Mononuclear cell (primary cell): Measurements from ENCODE around the gene SPTLC3. TPM values are rescaled to one million over a fixed set of nuclear protein-coding genes. Genes with fewer than 3 reads are reported as not detected.

Experiments
- H3K27me3 ChIP-seq: 2 replicates; pipeline ENCODE4 v1.6.0; 2011; ENCODE audit warnings: low read length, control low read depth; ENCODE audit not compliant: insufficient read depth
- H3K4me1 ChIP-seq: 2 replicates; pipeline ENCODE4 v1.5.1; 2011; ENCODE audit warnings: mild to moderate bottlenecking, low read length, control low read depth; ENCODE audit not compliant: insufficient read depth
- H3K4me3 ChIP-seq: 2 replicates; pipeline ENCODE4 v1.5.1; 2011; ENCODE audit warnings: mild to moderate bottlenecking, low read length, moderate library complexity
- H3K9me3 ChIP-seq: 2 replicates; pipeline ENCODE4 v1.5.1; 2011; ENCODE audit warnings: low read depth, mild to moderate bottlenecking, control low read depth, low read length
- total RNA-seq: library from RNA; depleted of rRNA; stranded (reverse); fragments of >200 nt; gene quantifications from one replicate; pipeline ENCODE4 v1.2.3, GENCODE V29; 2012

The SPTLC3 gene
- total RNA-seq: 1.0 TPM

- Histone ChIP-seq H3K4me1 (peaks cover 14% of the 10 kb centered on the region), H3K9me3 (no peaks in the 10 kb centered on the region), H3K27me3 (no peaks in the 10 kb centered on the region), H3K4me3 (no peak within 1 kb of the TSS)
Observed at GRCh38 chr20:13008761-13009681, at the start of gene SPTLC3. Gene SPTLC3 (plus strand): TSS chr20:13008972. CDS start chr20:13009268, 296 bp downstream.

GRCh38 chr20:12961725-12962124 lies 47.0 kb upstream of the SPTLC3 start:
- Histone ChIP-seq H3K4me3 (no peak overlapping the region), H3K27me3 (no peaks in the 10 kb centered on the region), H3K4me1 (no peaks in the 10 kb centered on the region), H3K9me3 (no peaks in the 10 kb centered on the region)

GRCh38 chr20:12962895-12963294 lies 45.9 kb upstream of the SPTLC3 start:
- no peak overlapping the region for H3K4me3 ChIP-seq
- no peaks in the 10 kb centered on the region for H3K4me1 ChIP-seq
- no peaks in the 10 kb centered on the region for H3K9me3 ChIP-seq
- no peaks in the 10 kb centered on the region for H3K27me3 ChIP-seq

GRCh38 chr20:12963416-12963815 lies 45.4 kb upstream of the SPTLC3 start:
- Histone ChIP-seq H3K4me3 (no peak overlapping the region), H3K9me3 (no peaks in the 10 kb centered on the region), H3K4me1 (no peaks in the 10 kb centered on the region), H3K27me3 (no peaks in the 10 kb centered on the region)

- H3K27me3 ChIP-seq: no peaks in the 10 kb centered on the region
Observed at GRCh38 chr20:12965212-12965869, 43.4 kb upstream of the SPTLC3 start.

GRCh38 chr20:12965870-12966251 lies 42.9 kb upstream of the SPTLC3 start:
- Histone ChIP-seq H3K4me1 (no peaks in the 10 kb centered on the region), H3K4me3 (no peak overlapping the region), H3K9me3 (no peaks in the 10 kb centered on the region), H3K27me3 (no peaks in the 10 kb centered on the region)

More at GRCh38 chr20:12965212-12965869, 43.4 kb upstream of the SPTLC3 start:
- no peaks in the 10 kb centered on the region for H3K4me1 ChIP-seq
- no peak overlapping the region for H3K4me3 ChIP-seq
- no peaks in the 10 kb centered on the region for H3K9me3 ChIP-seq

GRCh38 chr20:12966468-12967085 lies 42.2 kb upstream of the SPTLC3 start:
- no peak overlapping the region for H3K4me3 ChIP-seq
- no peaks in the 10 kb centered on the region for H3K27me3 ChIP-seq
- H3K9me3 ChIP-seq: no peaks in the 10 kb centered on the region
- no peaks in the 10 kb centered on the region for H3K4me1 ChIP-seq

GRCh38 chr20:12967932-12968331 lies 40.8 kb upstream of the SPTLC3 start:
- no peaks in the 10 kb centered on the region for H3K4me1 ChIP-seq
- H3K9me3 ChIP-seq: no peaks in the 10 kb centered on the region
- no peaks in the 10 kb centered on the region for H3K27me3 ChIP-seq
- no peak overlapping the region for H3K4me3 ChIP-seq

GRCh38 chr20:12968472-12968871 lies 40.3 kb upstream of the SPTLC3 start:
- no peaks in the 10 kb centered on the region for H3K4me1 ChIP-seq
- no peak overlapping the region for H3K4me3 ChIP-seq
- no peaks in the 10 kb centered on the region for H3K27me3 ChIP-seq
- no peaks in the 10 kb centered on the region for H3K9me3 ChIP-seq

GRCh38 chr20:12969071-12969669 lies 39.6 kb upstream of the SPTLC3 start:
- no peaks in the 10 kb centered on the region for H3K27me3 ChIP-seq
- H3K9me3 ChIP-seq: no peaks in the 10 kb centered on the region
- no peak overlapping the region for H3K4me3 ChIP-seq
- H3K4me1 ChIP-seq: no peaks in the 10 kb centered on the region

- no peak overlapping the region for H3K4me3 ChIP-seq
- no peaks in the 10 kb centered on the region for H3K4me1 ChIP-seq
- no peaks in the 10 kb centered on the region for H3K27me3 ChIP-seq
- H3K9me3 ChIP-seq: no peaks in the 10 kb centered on the region
Observed at GRCh38 chr20:12970372-12970821, 38.4 kb upstream of the SPTLC3 start.

GRCh38 chr20:12975833-12976608 lies 32.8 kb upstream of the SPTLC3 start:
- no peak overlapping the region for H3K4me3 ChIP-seq
- no peaks in the 10 kb centered on the region for H3K9me3 ChIP-seq
- no peaks in the 10 kb centered on the region for H3K27me3 ChIP-seq
- H3K4me1 ChIP-seq: no peaks in the 10 kb centered on the region

- Histone ChIP-seq H3K4me3 (no peak overlapping the region), H3K4me1 (no peaks in the 10 kb centered on the region), H3K9me3 (no peaks in the 10 kb centered on the region), H3K27me3 (no peaks in the 10 kb centered on the region)
Observed at GRCh38 chr20:12976720-12977309, 32.0 kb upstream of the SPTLC3 start.
